Parathyroid adenoma (tissue), 2 donors: ENCODE measurements around the gene RALGAPA1.

Experiments used
- H2AFZ ChIP-seq: fragments of 300-600 bp; sonication (generic); one replicate; pipeline ENCODE4 v1.7.0; 2017; ENCODE audit warnings: antibody characterized with exemption, mild to moderate bottlenecking
- H3K27ac ChIP-seq: fragments of 300-600 bp; sonication (generic); one replicate; pipeline ENCODE4 v1.7.0; 2017
- H3K27me3 ChIP-seq: fragments of 300-600 bp; sonication (generic); one replicate; pipeline ENCODE4 v1.7.0; 2017; ENCODE audit warnings: low read length; ENCODE audit not compliant: control insufficient read depth, insufficient read depth
- H3K36me3 ChIP-seq: fragments of 300-600 bp; sonication (generic); one replicate; pipeline ENCODE4 v1.7.0; 2017; ENCODE audit warnings: low read length; ENCODE audit not compliant: control insufficient read depth, insufficient read depth
- H3K4me1 ChIP-seq: fragments of 300-600 bp; sonication (generic); one replicate; pipeline ENCODE4 v1.7.0; 2017; ENCODE audit warnings: control low read depth
- H3K4me2 ChIP-seq: fragments of 300-600 bp; sonication (generic); one replicate; pipeline ENCODE4 v1.7.0; 2017; ENCODE audit warnings: low read length
- H3K4me3 ChIP-seq: fragments of 300-600 bp; sonication (generic); one replicate; pipeline ENCODE4 v1.7.0; 2017; ENCODE audit warnings: low read depth, low read length
- H3K79me2 ChIP-seq: fragments of 300-600 bp; sonication (generic); one replicate; pipeline ENCODE4 v1.7.0; 2017; ENCODE audit warnings: control low read depth
- H3K9ac ChIP-seq: fragments of 300-600 bp; sonication (generic); one replicate; pipeline ENCODE4 v1.7.0; 2017; ENCODE audit warnings: mild to moderate bottlenecking
- H3K9me3 ChIP-seq: fragments of 300-600 bp; sonication (generic); one replicate; pipeline ENCODE4 v1.7.0; 2017; ENCODE audit warnings: low read length; ENCODE audit not compliant: control insufficient read depth
- TF ChIP-seq, protein P1 (sequence below): fragments of 300-600 bp; sonication (generic); IDR thresholded peaks from one replicate; pipeline ENCODE4 v1.7.0; 2017; ENCODE audit warnings: antibody characterized with exemption, mild to moderate bottlenecking
- donor health status: primary hyperparathyroidism.

The RALGAPA1 gene

DNA sequence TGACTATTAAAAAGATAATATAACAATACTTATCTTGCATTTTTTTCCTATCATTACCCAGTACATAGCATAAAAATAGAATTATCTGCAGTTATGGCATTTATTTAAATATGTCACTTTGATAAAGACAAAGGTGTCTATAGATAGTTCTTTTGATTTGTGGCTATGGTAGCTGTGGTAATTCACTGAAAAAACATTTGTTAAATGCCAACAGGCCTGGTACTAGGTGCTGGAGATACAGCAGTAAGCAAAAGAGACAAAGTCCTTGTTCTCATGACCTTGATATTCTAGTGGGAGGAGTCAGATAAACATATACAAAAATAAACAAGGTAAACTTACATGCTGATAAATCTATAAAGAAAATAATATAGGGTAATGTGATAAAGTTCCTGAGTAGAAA lies 230.5 kb downstream of the RALGAPA1 start:
- H2AFZ ChIP-seq = no peak overlapping the region
- no peak overlapping the region for H3K4me2 ChIP-seq
- H3K27ac ChIP-seq = no peak overlapping the region
- H3K79me2 ChIP-seq = no peaks in the 10 kb centered on the region
- H3K4me3 ChIP-seq = no peak overlapping the region
- H3K36me3 ChIP-seq = no peaks in the 10 kb centered on the region
- peaks cover 3% of the 10 kb centered on the region for H3K4me1 ChIP-seq
- no peak overlapping the region for H3K9ac ChIP-seq
- no peaks in the 10 kb centered on the region for H3K27me3 ChIP-seq
- H3K9me3 ChIP-seq = no peaks in the 10 kb centered on the region
- TF ChIP-seq, protein P1, sequence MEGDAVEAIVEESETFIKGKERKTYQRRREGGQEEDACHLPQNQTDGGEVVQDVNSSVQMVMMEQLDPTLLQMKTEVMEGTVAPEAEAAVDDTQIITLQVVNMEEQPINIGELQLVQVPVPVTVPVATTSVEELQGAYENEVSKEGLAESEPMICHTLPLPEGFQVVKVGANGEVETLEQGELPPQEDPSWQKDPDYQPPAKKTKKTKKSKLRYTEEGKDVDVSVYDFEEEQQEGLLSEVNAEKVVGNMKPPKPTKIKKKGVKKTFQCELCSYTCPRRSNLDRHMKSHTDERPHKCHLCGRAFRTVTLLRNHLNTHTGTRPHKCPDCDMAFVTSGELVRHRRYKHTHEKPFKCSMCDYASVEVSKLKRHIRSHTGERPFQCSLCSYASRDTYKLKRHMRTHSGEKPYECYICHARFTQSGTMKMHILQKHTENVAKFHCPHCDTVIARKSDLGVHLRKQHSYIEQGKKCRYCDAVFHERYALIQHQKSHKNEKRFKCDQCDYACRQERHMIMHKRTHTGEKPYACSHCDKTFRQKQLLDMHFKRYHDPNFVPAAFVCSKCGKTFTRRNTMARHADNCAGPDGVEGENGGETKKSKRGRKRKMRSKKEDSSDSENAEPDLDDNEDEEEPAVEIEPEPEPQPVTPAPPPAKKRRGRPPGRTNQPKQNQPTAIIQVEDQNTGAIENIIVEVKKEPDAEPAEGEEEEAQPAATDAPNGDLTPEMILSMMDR = no peak

DNA sequence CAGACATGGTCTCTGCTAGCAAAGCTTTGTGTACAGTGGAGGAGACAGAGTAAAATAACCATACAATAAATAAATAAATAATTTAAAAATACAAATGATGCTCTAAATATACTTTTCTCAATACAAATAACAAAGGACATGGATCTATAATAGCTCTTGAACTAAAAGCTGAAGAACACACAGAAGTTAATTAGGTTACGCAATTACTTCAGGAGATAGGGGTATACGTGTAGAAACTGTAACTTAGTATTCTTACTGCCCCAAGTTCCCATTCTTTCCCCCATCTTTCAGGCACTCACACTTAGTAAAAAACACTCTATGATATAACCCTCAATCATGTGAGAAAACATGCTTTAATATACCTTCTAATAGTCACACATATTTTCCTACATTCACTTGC lies 231.0 kb downstream of the RALGAPA1 start:
- TF ChIP-seq, protein P1 = no peak
- H3K9me3 ChIP-seq = no peaks in the 10 kb centered on the region
- peaks cover 3% of the 10 kb centered on the region for H3K4me1 ChIP-seq
- H3K36me3 ChIP-seq = no peaks in the 10 kb centered on the region
- H3K27ac ChIP-seq = no peak overlapping the region
- H3K79me2 ChIP-seq = no peaks in the 10 kb centered on the region
- H3K4me3 ChIP-seq = no peak overlapping the region
- no peak overlapping the region for H2AFZ ChIP-seq
- H3K27me3 ChIP-seq = no peaks in the 10 kb centered on the region
- H3K9ac ChIP-seq = no peak overlapping the region
- H3K4me2 ChIP-seq = no peak overlapping the region

GRCh38 chr14:35576856-35577255 lies 232.2 kb downstream of the RALGAPA1 start:
- TF ChIP-seq, protein P1 = no peak
- H3K79me2 ChIP-seq = no peaks in the 10 kb centered on the region
- H3K36me3 ChIP-seq = no peaks in the 10 kb centered on the region
- H3K4me1 ChIP-seq = peaks cover 3% of the 10 kb centered on the region
- no peaks in the 10 kb centered on the region for H3K9me3 ChIP-seq
- H3K27me3 ChIP-seq = no peaks in the 10 kb centered on the region
- H3K27ac ChIP-seq = no peak overlapping the region
- H3K4me2 ChIP-seq = no peak overlapping the region
- H3K4me3 ChIP-seq = no peak overlapping the region
- no peak overlapping the region for H2AFZ ChIP-seq
- H3K9ac ChIP-seq = no peak overlapping the region

DNA sequence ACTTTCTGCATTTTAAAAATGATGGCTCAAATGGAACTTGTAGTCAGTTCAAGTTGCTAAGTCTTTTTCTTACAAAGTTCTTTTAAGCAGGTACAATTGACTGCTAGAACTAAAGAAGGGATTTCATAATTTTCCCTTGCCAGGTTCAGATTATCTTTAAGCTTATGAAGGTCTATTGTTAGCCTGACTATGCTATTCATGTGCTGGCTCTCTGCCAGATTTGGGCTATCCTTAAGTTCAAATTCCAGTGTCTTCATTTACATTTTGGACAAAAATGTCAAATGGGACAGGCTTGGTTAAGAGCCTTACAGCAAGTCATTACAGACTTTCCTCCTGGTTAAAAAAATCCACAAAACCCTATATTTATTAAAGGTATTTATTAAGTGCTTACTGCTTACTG lies 232.8 kb downstream of the RALGAPA1 start:
- H2AFZ ChIP-seq = no peak overlapping the region
- H3K79me2 ChIP-seq = no peaks in the 10 kb centered on the region
- H3K9ac ChIP-seq = no peak overlapping the region
- no peaks in the 10 kb centered on the region for H3K9me3 ChIP-seq
- no peaks in the 10 kb centered on the region for H3K27me3 ChIP-seq
- H3K36me3 ChIP-seq = no peaks in the 10 kb centered on the region
- no peak overlapping the region for H3K27ac ChIP-seq
- no peak overlapping the region for H3K4me2 ChIP-seq
- TF ChIP-seq, protein P1 = no peak
- no peak overlapping the region for H3K4me3 ChIP-seq
- H3K4me1 ChIP-seq = peaks cover 3% of the 10 kb centered on the region

DNA sequence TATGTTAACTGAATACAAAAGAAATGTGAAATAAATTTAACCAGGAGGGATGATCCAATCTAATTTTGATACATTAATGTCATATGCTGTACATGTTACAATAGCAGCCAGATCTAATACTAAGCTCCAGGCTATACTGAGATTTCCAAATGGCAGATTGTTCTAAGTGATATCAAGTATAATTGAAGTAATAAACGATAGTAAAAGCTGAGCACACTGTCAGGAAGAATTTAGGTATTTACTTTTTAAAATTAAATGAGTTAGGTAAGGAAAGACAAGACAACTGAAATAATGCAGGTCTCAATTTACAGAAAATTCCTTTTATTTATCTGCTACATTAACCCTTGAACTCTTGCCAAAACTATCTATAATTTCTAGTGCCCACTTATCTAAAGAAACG lies 235.2 kb downstream of the RALGAPA1 start:
- no peak overlapping the region for H3K27ac ChIP-seq
- H3K9me3 ChIP-seq = no peaks in the 10 kb centered on the region
- no peaks in the 10 kb centered on the region for H3K27me3 ChIP-seq
- TF ChIP-seq, protein P1 = no peak
- H2AFZ ChIP-seq = no peak overlapping the region
- H3K4me2 ChIP-seq = no peak overlapping the region
- H3K36me3 ChIP-seq = no peaks in the 10 kb centered on the region
- H3K4me1 ChIP-seq = peaks cover 3% of the 10 kb centered on the region
- H3K79me2 ChIP-seq = no peaks in the 10 kb centered on the region
- no peak overlapping the region for H3K4me3 ChIP-seq
- H3K9ac ChIP-seq = no peak overlapping the region
